Measurements from ENCODE around the gene TBC1D10B. TPM values are rescaled to one million over a fixed set of nuclear protein-coding genes. Genes with fewer than 3 reads are reported as not detected.

TBC1D10B gene
- total RNA-seq, 6 donors from 2014 or later = 31.1 to 71.2 (median 40.3) TPM

DNA sequence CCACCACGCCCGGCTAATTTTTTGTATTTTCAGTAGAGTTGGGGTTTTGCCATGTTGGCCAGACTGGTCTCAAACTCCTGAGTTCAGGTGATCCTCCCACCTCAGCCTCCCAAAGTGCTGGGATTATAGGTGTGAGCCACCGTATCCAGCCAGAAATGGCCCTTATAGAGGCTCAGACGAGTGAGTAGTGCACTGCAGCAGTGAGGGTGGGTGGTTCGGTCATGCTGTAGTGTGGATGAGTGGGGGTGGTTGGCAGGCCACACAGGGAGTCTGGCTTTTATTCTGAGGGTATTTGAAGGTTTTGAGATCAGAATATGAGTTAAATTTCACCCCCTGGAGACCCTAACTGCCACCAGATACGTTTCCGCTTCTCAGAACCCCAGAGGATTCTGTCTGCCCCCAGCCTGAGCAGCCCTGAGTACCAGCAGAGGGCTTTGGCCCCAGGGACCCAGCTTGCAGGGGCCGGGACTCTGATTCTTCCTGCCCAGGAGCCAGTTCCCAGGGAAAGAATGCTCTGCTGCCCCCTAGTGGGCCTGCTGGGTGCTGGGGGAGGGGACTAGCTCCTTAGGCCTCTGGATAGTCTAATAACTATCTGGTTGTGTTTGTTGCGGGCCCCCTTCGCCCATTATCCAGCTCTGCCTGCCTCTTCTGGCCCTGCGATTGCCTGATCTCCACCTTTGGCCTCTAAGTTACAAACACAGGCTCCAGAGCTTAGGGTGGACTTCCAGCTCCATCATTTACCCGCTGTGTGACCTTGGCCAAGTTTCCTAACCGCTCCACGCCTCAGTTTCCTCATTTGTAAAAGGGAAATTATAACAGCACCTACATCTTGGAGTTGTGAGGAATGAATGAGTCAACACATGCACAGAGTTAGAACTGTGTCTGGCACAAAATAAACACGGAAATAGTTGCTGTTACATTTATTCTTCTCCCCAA lies 39.1 kb upstream of the TBC1D10B start:
- ATAC-seq (ENCODE audit: low FRiP score in 2 of 2) = peak; percentile 86 to 93
- no peak overlapping the region for H3K4me3 ChIP-seq
- WGBS, 2 donors = 44 to 66% methylated on average over 10 to 15 of the region's 15 CpGs
- H3K4me1 ChIP-seq = peaks cover 7 to 30% (median 25%) of the 10 kb centered on the region in 4 donors
- H3K9me3 ChIP-seq = no peaks in the 10 kb centered on the region
- peak overlapping the region in 1 of 4 donors; percentile 57 for H3K27ac ChIP-seq
- no peaks in the 10 kb centered on the region for H3K27me3 ChIP-seq
- TF ChIP-seq POLR2AphosphoS5 (IDR thresholded peaks at IDR 0.05) = no peak
- TF ChIP-seq, protein P1, sequence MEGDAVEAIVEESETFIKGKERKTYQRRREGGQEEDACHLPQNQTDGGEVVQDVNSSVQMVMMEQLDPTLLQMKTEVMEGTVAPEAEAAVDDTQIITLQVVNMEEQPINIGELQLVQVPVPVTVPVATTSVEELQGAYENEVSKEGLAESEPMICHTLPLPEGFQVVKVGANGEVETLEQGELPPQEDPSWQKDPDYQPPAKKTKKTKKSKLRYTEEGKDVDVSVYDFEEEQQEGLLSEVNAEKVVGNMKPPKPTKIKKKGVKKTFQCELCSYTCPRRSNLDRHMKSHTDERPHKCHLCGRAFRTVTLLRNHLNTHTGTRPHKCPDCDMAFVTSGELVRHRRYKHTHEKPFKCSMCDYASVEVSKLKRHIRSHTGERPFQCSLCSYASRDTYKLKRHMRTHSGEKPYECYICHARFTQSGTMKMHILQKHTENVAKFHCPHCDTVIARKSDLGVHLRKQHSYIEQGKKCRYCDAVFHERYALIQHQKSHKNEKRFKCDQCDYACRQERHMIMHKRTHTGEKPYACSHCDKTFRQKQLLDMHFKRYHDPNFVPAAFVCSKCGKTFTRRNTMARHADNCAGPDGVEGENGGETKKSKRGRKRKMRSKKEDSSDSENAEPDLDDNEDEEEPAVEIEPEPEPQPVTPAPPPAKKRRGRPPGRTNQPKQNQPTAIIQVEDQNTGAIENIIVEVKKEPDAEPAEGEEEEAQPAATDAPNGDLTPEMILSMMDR (IDR thresholded peaks at IDR 0.05) = peak; percentile 86 to 96 (median 91)
- H3K36me3 ChIP-seq = peaks cover 0 to 13% (median 2%) of the 10 kb centered on the region in 4 donors
- peak in 1 of 2 donors; percentile 89 for DNase-seq

DNA sequence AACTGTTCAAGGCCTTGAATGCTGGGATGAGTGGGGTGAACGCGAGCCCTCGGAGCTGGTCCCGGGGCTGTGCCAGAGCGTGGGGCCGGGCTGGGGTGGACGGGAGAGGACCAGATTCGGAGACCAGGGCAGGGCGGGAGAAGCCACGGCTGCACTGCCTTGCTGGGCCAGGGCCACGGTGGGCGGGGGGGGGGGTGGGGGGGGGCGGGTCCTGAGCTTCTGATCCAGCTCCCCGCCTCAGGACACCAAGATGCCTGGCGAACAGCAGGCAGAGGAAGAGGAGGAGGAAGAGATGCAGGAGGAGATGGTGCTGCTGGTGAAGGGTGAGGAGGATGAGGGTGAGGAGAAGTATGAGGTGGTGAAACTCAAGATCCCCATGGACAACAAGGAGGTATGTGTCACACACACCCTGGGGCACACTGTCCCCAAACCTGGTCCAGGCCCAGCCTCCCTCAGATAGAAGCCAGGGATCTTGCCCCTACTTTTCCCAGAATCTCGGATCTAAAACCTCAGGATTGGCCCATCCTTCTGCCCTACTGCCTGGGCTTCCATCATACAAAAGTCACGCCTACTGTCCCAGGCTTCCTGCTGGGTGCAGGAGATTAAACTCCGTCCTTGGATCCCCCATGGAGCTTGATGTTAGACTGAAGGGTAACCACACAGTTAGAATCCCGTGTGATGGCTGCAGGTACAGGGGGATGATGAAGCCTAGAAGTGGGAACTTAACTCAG lies 37.7 kb upstream of the TBC1D10B start:
- peak overlapping the region; percentile 67 to 85 (median 83) for H3K27ac ChIP-seq
- H3K9me3 ChIP-seq = no peaks in the 10 kb centered on the region
- ATAC-seq (ENCODE audit: low FRiP score in 2 of 2) (peak in 1 of 2 donors; percentile 47), DNase-seq (no peak)
- H3K27me3 ChIP-seq = no peaks in the 10 kb centered on the region
- H3K4me1 ChIP-seq = peaks cover 7 to 30% (median 25%) of the 10 kb centered on the region in 4 donors
- TF ChIP-seq POLR2AphosphoS5 (IDR thresholded peaks at IDR 0.05) (no peak), EP300 (IDR thresholded peaks at IDR 0.05) (no peak), POLR2A (IDR thresholded peaks at IDR 0.05) (no peak)
- TF ChIP-seq, protein P1 (IDR thresholded peaks at IDR 0.05) = no peak
- peaks cover 0 to 8% (median 0%) of the 10 kb centered on the region in 4 donors for H3K36me3 ChIP-seq
- peak overlapping the region; percentile 53 to 77 (median 62) for H3K4me3 ChIP-seq
- WGBS, 2 donors = 16 to 47% methylated on average over 6 to 18 of the region's 19 CpGs

DNA sequence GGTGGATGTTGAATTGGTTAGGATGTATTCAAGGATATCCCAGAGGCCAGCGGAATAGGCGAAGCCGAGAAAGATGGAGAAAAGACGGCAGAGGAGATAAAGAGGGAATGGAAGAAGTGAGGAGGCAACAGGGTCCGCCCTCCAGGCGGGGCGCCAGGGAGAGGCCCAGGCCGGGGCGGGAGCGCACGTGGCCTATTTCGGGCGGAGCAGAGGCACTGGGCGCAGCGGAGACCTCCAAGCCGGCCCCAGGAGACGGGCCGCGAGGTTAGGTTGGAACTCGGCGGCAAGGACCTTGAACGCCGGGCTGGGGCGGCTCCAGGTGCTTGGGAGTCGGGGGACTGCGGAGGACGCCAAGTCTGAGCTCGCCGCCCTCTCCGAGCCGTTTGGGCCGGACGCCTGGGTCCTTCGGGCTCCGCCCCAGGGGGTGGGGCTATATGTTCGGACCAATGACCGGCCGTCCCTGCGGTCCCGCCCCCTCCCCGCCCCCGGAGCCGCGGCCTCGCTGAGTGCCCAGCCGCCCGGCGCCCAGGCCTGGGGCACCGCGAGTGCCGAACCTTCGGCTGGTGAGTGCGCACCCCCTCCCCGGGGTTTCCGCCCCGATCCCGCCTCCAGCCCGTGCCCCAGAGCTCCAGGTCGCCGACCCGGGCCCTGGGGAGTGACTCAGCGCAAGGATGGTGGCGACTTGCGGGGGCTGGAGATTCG lies 37.0 kb upstream of the TBC1D10B start, which contains the start of gene ZNF771:
Gene ZNF771, plus strand, starts transcription at position 505 of the 702 bp plus-strand sequence. CDS start 448 bp downstream, outside the sequence.
- no peaks in the 10 kb centered on the region for H3K9me3 ChIP-seq
- 0 to 1% methylated on average over 16 to 34 of the region's 65 CpGs for WGBS, 2 donors
- peak within 1 kb of the TSS; percentile 67 to 85 (median 83) for H3K27ac ChIP-seq
- peaks cover 0 to 8% (median 0%) of the 10 kb centered on the region in 4 donors for H3K36me3 ChIP-seq
- peak; percentile 94 to 98 for DNase-seq
- H3K4me1 ChIP-seq = peaks cover 7 to 30% (median 25%) of the 10 kb centered on the region in 4 donors
- TF ChIP-seq, protein P1 (IDR thresholded peaks at IDR 0.05) = peak in 2 of 6 experiments; percentile 22 to 30
- peak in 1 of 4 donors; percentile 68 for TF ChIP-seq POLR2A (IDR thresholded peaks at IDR 0.05)
- peak in 1 of 2 donors; percentile 32 for TF ChIP-seq POLR2AphosphoS5 (IDR thresholded peaks at IDR 0.05)
- TF ChIP-seq EP300 (IDR thresholded peaks at IDR 0.05) = no peak
- H3K27me3 ChIP-seq = no peaks in the 10 kb centered on the region
- ATAC-seq (ENCODE audit: low FRiP score in 2 of 2) = peak; percentile 96 to 98
- H3K4me3 ChIP-seq = peak within 1 kb of the TSS; percentile 53 to 77 (median 62)

DNA sequence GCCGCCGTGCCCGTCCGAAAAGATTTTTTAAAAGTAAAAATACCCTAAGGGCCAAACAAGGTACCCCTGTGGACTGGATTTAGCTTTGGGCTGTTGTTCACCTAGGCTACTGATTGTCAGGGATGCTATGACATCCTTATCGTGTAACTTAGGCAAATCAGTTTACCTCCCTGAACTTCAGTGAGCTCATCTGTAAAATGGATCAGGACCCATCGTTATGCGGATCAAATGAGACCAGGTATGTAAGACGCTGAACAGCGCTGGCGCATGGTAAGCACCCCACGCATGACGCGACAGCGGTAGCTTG lies 36.5 kb upstream of the TBC1D10B start:
- H3K4me3 ChIP-seq = peak overlapping the region in 3 of 4 donors; percentile 60 to 77 (median 64)
- ATAC-seq (ENCODE audit: low FRiP score in 2 of 2) (no peak), DNase-seq (no peak)
- H3K36me3 ChIP-seq = peaks cover 0 to 5% (median 0%) of the 10 kb centered on the region in 4 donors
- H3K4me1 ChIP-seq = peaks cover 7 to 30% (median 25%) of the 10 kb centered on the region in 4 donors
- WGBS, 2 donors = 15 to 19% methylated on average over 14 of the region's 14 CpGs
- no peaks in the 10 kb centered on the region for H3K9me3 ChIP-seq
- TF ChIP-seq EP300 (IDR thresholded peaks at IDR 0.05) = no peak
- H3K27ac ChIP-seq = peak overlapping the region; percentile 67 to 85 (median 83)
- no peaks in the 10 kb centered on the region for H3K27me3 ChIP-seq
